Loucy (cell line): ENCODE results near the gene TRPM3.

ENCODE experiments used
- H2AFZ ChIP-seq: fragments of 200-600 bp; sonication (generic); 2 replicates; pipeline ENCODE4 v1.6.0; 2016; ENCODE audit warnings: antibody characterized with exemption, mild to moderate bottlenecking, low read length, moderate library complexity
- H3F3A ChIP-seq: fragments of 200-600 bp; 2 replicates; pipeline ENCODE4 v1.6.0; 2016; ENCODE audit warnings: antibody characterized with exemption, low read depth, mild to moderate bottlenecking
- H3K27me3 ChIP-seq: fragments of 200-600 bp; sonication (generic); 2 replicates; pipeline ENCODE4 v1.6.1; 2014; ENCODE audit warnings: low read length, mild to moderate bottlenecking; ENCODE audit not compliant: insufficient read depth, poor library complexity, severe bottlenecking
- H3K36me3 ChIP-seq: fragments of 200-600 bp; sonication (generic); 2 replicates; pipeline ENCODE4 v1.6.1; 2016; ENCODE audit warnings: low read length; ENCODE audit not compliant: insufficient read depth
- H3K4me1 ChIP-seq: fragments of 200-600 bp; sonication (generic); 2 replicates; pipeline ENCODE4 v1.5.1; 2014; ENCODE audit warnings: low read length, mild to moderate bottlenecking; ENCODE audit not compliant: insufficient read depth, poor library complexity, severe bottlenecking
- H3K4me2 ChIP-seq: fragments of 200-600 bp; sonication (generic); 2 replicates; pipeline ENCODE4 v1.6.0; 2014; ENCODE audit warnings: antibody characterized with exemption, low read length, low read depth, mild to moderate bottlenecking; ENCODE audit not compliant: poor library complexity, severe bottlenecking
- H3K4me3 ChIP-seq: fragments of 200-600 bp; sonication (generic); 2 replicates; pipeline ENCODE4 v1.5.1; 2014; ENCODE audit warnings: low read length, mild to moderate bottlenecking, mixed read lengths; ENCODE audit not compliant: poor library complexity, severe bottlenecking
- H3K79me2 ChIP-seq: fragments of 200-600 bp; sonication (generic); 2 replicates; pipeline ENCODE4 v1.6.1; 2014; ENCODE audit warnings: low read length; ENCODE audit not compliant: insufficient read depth
- H3K9ac ChIP-seq: fragments of 200-600 bp; sonication (generic); 2 replicates; pipeline ENCODE4 v1.6.0; 2014; ENCODE audit warnings: mild to moderate bottlenecking, low read depth, low read length, moderate library complexity; ENCODE audit not compliant: poor library complexity, severe bottlenecking
- H3K9me2 ChIP-seq: fragments of 200-600 bp; sonication (generic); replicated peaks from 2 replicates; pipeline ENCODE4 v1.6.1; 2016; ENCODE audit warnings: low read depth, low read length, mixed read lengths
- H3K9me3 ChIP-seq: fragments of 200-600 bp; sonication (generic); 2 replicates; pipeline ENCODE4 v1.6.1; 2014; ENCODE audit warnings: mild to moderate bottlenecking, antibody characterized with exemption, low read length, low read depth; ENCODE audit not compliant: insufficient read depth
- H4K20me1 ChIP-seq: fragments of 200-600 bp; sonication (generic); 2 replicates; pipeline ENCODE4 v1.6.0; 2014; ENCODE audit warnings: antibody characterized with exemption, low read length, mild to moderate bottlenecking; ENCODE audit not compliant: insufficient read depth, poor library complexity, severe bottlenecking
- EZH2phosphoT487 ChIP-seq: fragments of 200-600 bp; IDR thresholded peaks from 2 replicates; pipeline ENCODE4 v1.6.1; 2018; ENCODE audit warnings: antibody characterized with exemption, mild to moderate bottlenecking, moderate library complexity, borderline replicate concordance
- TF ChIP-seq, protein P1 (sequence below): fragments of 200-600 bp; sonication (generic); conservative IDR thresholded peaks from 2 replicates; pipeline ENCODE4 v1.5.1; 2014; ENCODE audit warnings: mild to moderate bottlenecking, antibody characterized with exemption, low read length

TRPM3 gene

GRCh38 chr9:70492319-70492777, 629.1 kb downstream of the TRPM3 start:
- no peaks in the 10 kb centered on the region for H3K27me3 ChIP-seq
- TF ChIP-seq, protein P1, sequence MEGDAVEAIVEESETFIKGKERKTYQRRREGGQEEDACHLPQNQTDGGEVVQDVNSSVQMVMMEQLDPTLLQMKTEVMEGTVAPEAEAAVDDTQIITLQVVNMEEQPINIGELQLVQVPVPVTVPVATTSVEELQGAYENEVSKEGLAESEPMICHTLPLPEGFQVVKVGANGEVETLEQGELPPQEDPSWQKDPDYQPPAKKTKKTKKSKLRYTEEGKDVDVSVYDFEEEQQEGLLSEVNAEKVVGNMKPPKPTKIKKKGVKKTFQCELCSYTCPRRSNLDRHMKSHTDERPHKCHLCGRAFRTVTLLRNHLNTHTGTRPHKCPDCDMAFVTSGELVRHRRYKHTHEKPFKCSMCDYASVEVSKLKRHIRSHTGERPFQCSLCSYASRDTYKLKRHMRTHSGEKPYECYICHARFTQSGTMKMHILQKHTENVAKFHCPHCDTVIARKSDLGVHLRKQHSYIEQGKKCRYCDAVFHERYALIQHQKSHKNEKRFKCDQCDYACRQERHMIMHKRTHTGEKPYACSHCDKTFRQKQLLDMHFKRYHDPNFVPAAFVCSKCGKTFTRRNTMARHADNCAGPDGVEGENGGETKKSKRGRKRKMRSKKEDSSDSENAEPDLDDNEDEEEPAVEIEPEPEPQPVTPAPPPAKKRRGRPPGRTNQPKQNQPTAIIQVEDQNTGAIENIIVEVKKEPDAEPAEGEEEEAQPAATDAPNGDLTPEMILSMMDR: no peak
- no peak for TF ChIP-seq EZH2phosphoT487
- no peaks in the 10 kb centered on the region for H3F3A ChIP-seq
- no peak overlapping the region for H3K4me2 ChIP-seq
- H3K4me1 ChIP-seq: no peaks in the 10 kb centered on the region
- no peaks in the 10 kb centered on the region for H3K79me2 ChIP-seq
- H3K9me2 ChIP-seq: no peaks in the 10 kb centered on the region
- no peak overlapping the region for H2AFZ ChIP-seq
- H3K4me3 ChIP-seq: no peak overlapping the region
- H3K36me3 ChIP-seq: no peaks in the 10 kb centered on the region
- no peaks in the 10 kb centered on the region for H4K20me1 ChIP-seq
- no peak overlapping the region for H3K9ac ChIP-seq
- no peaks in the 10 kb centered on the region for H3K9me3 ChIP-seq

DNA sequence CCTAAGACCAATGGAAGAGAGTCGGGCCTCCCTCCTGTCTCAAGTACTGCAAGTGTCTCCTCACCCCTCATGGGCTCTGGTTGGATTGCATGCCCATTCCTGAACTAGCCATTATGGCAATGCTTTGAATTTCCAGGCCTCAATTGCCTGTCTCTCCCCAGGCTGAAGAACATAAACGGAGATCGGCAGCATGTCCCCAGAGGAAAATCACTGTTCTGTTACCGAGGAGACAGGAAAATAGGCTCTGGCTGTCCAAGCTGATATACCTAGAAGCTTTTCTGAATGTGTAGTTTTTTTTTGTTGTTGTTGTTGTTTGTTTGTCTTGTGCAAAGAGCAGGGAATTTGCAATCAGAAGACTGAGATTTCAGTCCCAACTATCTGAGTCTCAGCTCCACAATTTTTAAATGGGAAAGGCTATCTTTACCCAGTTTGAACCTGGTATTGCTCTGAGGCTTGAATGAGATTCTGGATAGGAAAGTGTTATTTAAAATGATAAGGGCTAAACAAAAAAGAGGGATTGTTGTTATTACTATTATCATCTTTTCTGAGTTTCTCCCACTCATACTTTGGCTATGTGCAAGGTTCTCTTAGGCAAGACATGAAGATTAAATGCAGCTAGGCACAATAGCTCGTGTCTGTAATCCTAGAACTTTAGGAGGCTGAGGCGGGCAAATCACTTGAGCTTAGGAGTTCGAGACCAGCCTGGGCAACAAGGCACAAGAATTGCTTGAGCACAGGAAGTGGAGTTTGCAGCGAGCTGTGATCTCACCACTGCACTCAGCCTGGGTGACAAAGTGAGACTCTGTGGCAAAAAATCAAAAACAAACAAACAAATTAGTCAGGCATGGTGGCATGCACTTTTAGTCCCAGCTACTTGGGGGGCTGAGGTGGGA, 629.7 kb downstream of the TRPM3 start:
- H3K9me2 ChIP-seq: no peaks in the 10 kb centered on the region
- no peaks in the 10 kb centered on the region for H3K9me3 ChIP-seq
- no peak overlapping the region for H3K4me3 ChIP-seq
- H4K20me1 ChIP-seq: no peaks in the 10 kb centered on the region
- H3K9ac ChIP-seq: no peak overlapping the region
- H3K4me1 ChIP-seq: no peaks in the 10 kb centered on the region
- no peak for TF ChIP-seq EZH2phosphoT487
- TF ChIP-seq, protein P1: no peak
- H3K36me3 ChIP-seq: no peaks in the 10 kb centered on the region
- no peak overlapping the region for H2AFZ ChIP-seq
- no peaks in the 10 kb centered on the region for H3K27me3 ChIP-seq
- H3K79me2 ChIP-seq: no peaks in the 10 kb centered on the region
- no peak overlapping the region for H3K4me2 ChIP-seq
- H3F3A ChIP-seq: no peaks in the 10 kb centered on the region

- no peak overlapping the region for H2AFZ ChIP-seq
These were observed 630.9 kb downstream of the TRPM3 start for GRCh38 chr9:70490478-70490877.

More at GRCh38 chr9:70490478-70490877, 630.9 kb downstream of the TRPM3 start:
- no peaks in the 10 kb centered on the region for H3F3A ChIP-seq
- H3K9me2 ChIP-seq: no peaks in the 10 kb centered on the region
- no peaks in the 10 kb centered on the region for H3K4me1 ChIP-seq
- H3K4me3 ChIP-seq: no peak overlapping the region
- no peak for TF ChIP-seq EZH2phosphoT487
- TF ChIP-seq, protein P1: no peak
- H3K27me3 ChIP-seq: no peaks in the 10 kb centered on the region
- H4K20me1 ChIP-seq: no peaks in the 10 kb centered on the region
- no peaks in the 10 kb centered on the region for H3K36me3 ChIP-seq
- H3K79me2 ChIP-seq: no peaks in the 10 kb centered on the region
- no peaks in the 10 kb centered on the region for H3K9me3 ChIP-seq
- H3K4me2 ChIP-seq: no peak overlapping the region
- H3K9ac ChIP-seq: no peak overlapping the region
